Measurements from ENCODE around the gene CRB2.
"Not testable (repeated sequence)": the region's sequence is repeated elsewhere in the genome, so short reads cannot be mapped to it uniquely, and the experiment has no call there.

CRB2 gene

GRCh38 chr9:123394291-123395235 lies 38.6 kb downstream of the CRB2 start:
- no peak overlapping the region for H3K4me3 ChIP-seq (ENCODE audit: low read depth, low read length)
- in situ Hi-C loops (cut with HindIII; ENCODE audit: low sequenced_read_pairs): no loop called here
- DNase-seq (ENCODE audit: low read depth): no peak
- TF ChIP-seq CTCF (IDR thresholded peaks at IDR 0.05; ENCODE audit: low read depth, low read length, missing control alignments): no peak

- no peak overlapping the region for H3K4me3 ChIP-seq (ENCODE audit: low read depth, low read length)
- in situ Hi-C loops (cut with HindIII; ENCODE audit: low sequenced_read_pairs): no loop called here
- no peak for TF ChIP-seq CTCF (IDR thresholded peaks at IDR 0.05; ENCODE audit: low read depth, low read length, missing control alignments)
- DNase-seq (ENCODE audit: low read depth): no peak
Observed at GRCh38 chr9:123395276-123395688, 39.3 kb downstream of the CRB2 start.

GRCh38 chr9:123395689-123396511 lies 39.9 kb downstream of the CRB2 start:
- TF ChIP-seq CTCF (IDR thresholded peaks at IDR 0.05; ENCODE audit: low read depth, low read length, missing control alignments): no peak

GRCh38 chr9:123397975-123398374 lies 42.0 kb downstream of the CRB2 start:
- TF ChIP-seq CTCF (IDR thresholded peaks at IDR 0.05; ENCODE audit: low read depth, low read length, missing control alignments): no peak
- DNase-seq (ENCODE audit: low read depth): no peak
- in situ Hi-C loops (cut with HindIII; ENCODE audit: low sequenced_read_pairs): no loop called here
- no peak overlapping the region for H3K4me3 ChIP-seq (ENCODE audit: low read depth, low read length)

More at GRCh38 chr9:123395689-123396511, 39.9 kb downstream of the CRB2 start:
- DNase-seq (ENCODE audit: low read depth): no peak
- H3K4me3 ChIP-seq (ENCODE audit: low read depth, low read length): no peak overlapping the region
- in situ Hi-C loops (cut with HindIII; ENCODE audit: low sequenced_read_pairs): no loop called here

GRCh38 chr9:123398938-123399337 lies 42.9 kb downstream of the CRB2 start:
- in situ Hi-C loops (cut with HindIII; ENCODE audit: low sequenced_read_pairs); DNase-seq (ENCODE audit: low read depth): not testable (repeated sequence)

GRCh38 chr9:123399803-123400378 lies 43.9 kb downstream of the CRB2 start:
- peak; percentile 47 for TF ChIP-seq CTCF (IDR thresholded peaks at IDR 0.05; ENCODE audit: low read depth, low read length, missing control alignments)
- DNase-seq (ENCODE audit: low read depth): no peak
- in situ Hi-C loops (cut with HindIII; ENCODE audit: low sequenced_read_pairs): no loop called here
- no peak overlapping the region for H3K4me3 ChIP-seq (ENCODE audit: low read depth, low read length)

More at GRCh38 chr9:123398938-123399337, 42.9 kb downstream of the CRB2 start:
- not testable (repeated sequence) for H3K4me3 ChIP-seq (ENCODE audit: low read depth, low read length)
